HCEC 1CT (cell line): Measurements from ENCODE around the gene TUT4.

Experiments used
- DNase-seq: peaks from one replicate; pipeline ENCODE4 v3.0.0-alpha.2; 2017

Gene TUT4

GRCh38 chr1:52399629-52400028 is 153.3 kb downstream of the TUT4 start:
- DNase-seq, result no peak

DNA sequence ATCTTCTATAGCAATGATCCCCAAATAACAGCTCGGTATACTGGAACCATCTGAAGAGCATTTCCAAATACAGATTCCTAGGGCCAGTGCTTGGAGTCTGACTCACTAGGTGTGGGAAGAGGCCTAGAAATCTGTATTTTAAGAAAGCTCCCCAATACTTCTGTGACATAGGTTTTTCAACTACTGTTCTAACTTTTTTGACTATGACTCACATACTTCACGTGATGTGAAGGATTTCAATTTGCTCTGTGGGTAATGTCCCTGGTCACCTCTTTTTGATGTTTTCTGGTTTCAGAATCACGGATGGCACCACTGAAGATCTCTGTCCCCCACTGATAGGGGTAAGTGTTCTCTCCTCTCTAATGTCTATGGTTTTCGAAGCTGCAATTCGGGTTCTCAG is 159.7 kb downstream of the TUT4 start:
- DNase-seq, result peak; percentile 9

GRCh38 chr1:52386458-52386857 is 166.4 kb downstream of the TUT4 start:
- no peak for DNase-seq

GRCh38 chr1:52385376-52385775 is 167.5 kb downstream of the TUT4 start:
- no peak for DNase-seq
